Skeletal muscle satellite cell (primary cell): Measurements from ENCODE around the gene HLA-E.
A peak's percentile ranks its signal among the peaks of the same experiment; 100 is the strongest.
"Not testable (repeated sequence)": the region's sequence is repeated elsewhere in the genome, so short reads cannot be mapped to it uniquely, and the experiment has no call there.

ENCODE experiments used
- H3K27me3 ChIP-seq: 2 replicates; pipeline ENCODE4 v1.7.0; 2013; ENCODE audit warnings: low read length; ENCODE audit not compliant: control insufficient read depth, insufficient read depth
- H3K36me3 ChIP-seq: 2 replicates; pipeline ENCODE4 v1.7.0; 2013; ENCODE audit warnings: mild to moderate bottlenecking, control low read depth, low read length; ENCODE audit not compliant: insufficient read depth
- H3K4me1 ChIP-seq: 2 replicates; pipeline ENCODE4 v1.7.0; 2013; ENCODE audit warnings: low read length; ENCODE audit not compliant: control insufficient read depth, insufficient read depth
- H3K4me2 ChIP-seq: 2 replicates; pipeline ENCODE4 v1.7.0; 2013; ENCODE audit warnings: mild to moderate bottlenecking, low read length
- H3K4me3 ChIP-seq: 2 replicates; pipeline ENCODE4 v1.7.0; 2013; ENCODE audit warnings: low read length
- H3K9ac ChIP-seq: 2 replicates; pipeline ENCODE4 v1.7.0; 2013; ENCODE audit warnings: mild to moderate bottlenecking, low read depth, low read length, moderate library complexity
- H3K9me3 ChIP-seq: replicated peaks from 2 replicates; pipeline ENCODE4 v1.7.0; 2013; ENCODE audit warnings: mild to moderate bottlenecking, control low read depth, low read length

Gene HLA-E

DNA sequence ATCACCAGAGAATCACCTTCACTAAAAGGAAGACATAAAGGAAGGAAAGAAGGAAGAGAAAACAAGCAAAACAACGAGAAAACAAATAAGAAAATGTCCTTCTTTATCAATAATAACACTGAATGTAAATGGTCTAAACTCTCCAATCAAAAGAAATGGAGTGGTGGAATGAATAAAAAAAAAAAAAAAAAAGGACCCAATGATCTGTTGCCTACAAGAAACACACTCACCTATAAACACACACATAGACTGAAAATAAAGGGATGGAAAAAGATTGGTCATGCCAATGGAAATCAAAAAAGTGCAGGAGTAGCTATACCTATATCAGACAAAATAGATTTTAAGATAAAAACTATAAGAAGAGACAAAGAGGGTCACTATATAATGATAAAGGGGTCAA is 30.2 kb upstream of the HLA-E start:
- H3K9me3 ChIP-seq, result peaks cover 4% of the 10 kb centered on the region
- H3K27me3 ChIP-seq, result peaks cover 87% of the 10 kb centered on the region

DNA sequence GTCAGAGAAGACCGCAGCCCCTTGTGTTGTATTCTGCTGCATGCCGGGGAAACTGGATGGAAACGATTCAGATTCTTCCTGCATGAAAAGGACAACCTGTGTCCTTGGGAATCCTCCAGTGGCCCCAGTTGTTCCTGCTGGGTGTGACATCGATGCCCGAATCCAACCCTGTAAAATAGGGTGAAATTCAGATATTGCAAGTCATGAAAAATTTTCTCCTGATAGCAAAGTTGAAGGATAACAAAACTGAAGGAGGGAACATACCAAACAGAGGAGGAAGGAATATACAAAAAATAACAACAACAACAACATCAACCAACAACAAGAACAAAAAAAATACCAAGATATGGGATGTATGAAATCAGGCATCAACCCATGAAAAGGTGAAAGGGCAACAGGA is 28.3 kb upstream of the HLA-E start:
- Histone ChIP-seq H3K27me3 (peaks cover 92% of the 10 kb centered on the region), H3K4me2 (no peak overlapping the region), H3K36me3 (no peaks in the 10 kb centered on the region), H3K4me1 (peaks cover 13% of the 10 kb centered on the region), H3K9ac (no peak overlapping the region), H3K4me3 (no peak overlapping the region), H3K9me3 (peaks cover 4% of the 10 kb centered on the region)

More for the DNA sequence above, 30.2 kb upstream of the HLA-E start:
- Histone ChIP-seq H3K4me1 (peaks cover 10% of the 10 kb centered on the region), H3K4me2 (no peak overlapping the region), H3K9ac (no peak overlapping the region), H3K36me3 (no peaks in the 10 kb centered on the region), H3K4me3 (no peak overlapping the region)

DNA sequence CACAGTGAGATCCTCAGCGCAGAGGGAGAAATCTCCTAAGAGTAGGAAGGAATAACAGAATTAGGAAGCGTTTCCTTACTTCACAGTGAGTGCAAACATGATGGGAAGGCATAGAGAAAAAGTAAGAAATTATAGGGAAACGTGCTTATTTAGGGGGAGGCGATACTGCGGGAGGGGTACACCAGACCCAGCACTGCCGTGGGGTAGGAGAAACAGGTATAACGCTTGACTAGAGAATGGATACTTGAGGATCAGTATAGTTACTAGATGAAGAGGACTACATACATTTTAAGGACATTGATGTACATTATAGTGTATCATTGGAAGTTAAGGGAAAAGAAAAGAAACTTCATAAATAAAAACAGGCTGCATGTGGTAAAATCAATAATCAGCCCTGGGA is 26.8 kb upstream of the HLA-E start:
- H3K4me2 ChIP-seq, result no peak overlapping the region
- peaks cover 100% of the 10 kb centered on the region for H3K27me3 ChIP-seq
- H3K4me3 ChIP-seq, result no peak overlapping the region
- H3K4me1 ChIP-seq, result peaks cover 20% of the 10 kb centered on the region
- no peaks in the 10 kb centered on the region for H3K36me3 ChIP-seq
- no peak overlapping the region for H3K9ac ChIP-seq
- H3K9me3 ChIP-seq, result peaks cover 4% of the 10 kb centered on the region

DNA sequence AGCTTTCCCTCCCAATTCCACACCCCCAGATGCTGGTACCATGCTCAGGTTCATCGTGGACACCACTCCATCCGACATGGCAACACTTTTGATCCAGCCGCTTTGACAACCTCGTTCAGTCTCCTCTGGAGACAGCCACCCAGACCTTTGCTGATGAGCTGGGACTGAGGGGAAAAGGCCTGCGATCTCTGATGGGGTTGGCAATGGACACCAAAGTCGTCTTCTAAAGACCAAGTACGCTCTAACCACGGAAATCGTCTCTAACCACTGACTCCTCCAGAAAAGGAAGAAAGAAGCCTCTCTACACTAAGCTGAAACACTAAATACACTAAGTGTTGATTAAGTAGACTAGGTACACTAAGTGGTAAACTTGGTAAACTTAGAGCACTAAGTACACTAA is 26.1 kb upstream of the HLA-E start:
- Histone ChIP-seq H3K36me3 (no peaks in the 10 kb centered on the region), H3K9me3 (peaks cover 4% of the 10 kb centered on the region), H3K4me1 (peaks cover 20% of the 10 kb centered on the region), H3K4me3 (peak overlapping the region; percentile 14), H3K4me2 (peak overlapping the region; percentile 70), H3K9ac (no peak overlapping the region), H3K27me3 (peaks cover 99% of the 10 kb centered on the region)

DNA sequence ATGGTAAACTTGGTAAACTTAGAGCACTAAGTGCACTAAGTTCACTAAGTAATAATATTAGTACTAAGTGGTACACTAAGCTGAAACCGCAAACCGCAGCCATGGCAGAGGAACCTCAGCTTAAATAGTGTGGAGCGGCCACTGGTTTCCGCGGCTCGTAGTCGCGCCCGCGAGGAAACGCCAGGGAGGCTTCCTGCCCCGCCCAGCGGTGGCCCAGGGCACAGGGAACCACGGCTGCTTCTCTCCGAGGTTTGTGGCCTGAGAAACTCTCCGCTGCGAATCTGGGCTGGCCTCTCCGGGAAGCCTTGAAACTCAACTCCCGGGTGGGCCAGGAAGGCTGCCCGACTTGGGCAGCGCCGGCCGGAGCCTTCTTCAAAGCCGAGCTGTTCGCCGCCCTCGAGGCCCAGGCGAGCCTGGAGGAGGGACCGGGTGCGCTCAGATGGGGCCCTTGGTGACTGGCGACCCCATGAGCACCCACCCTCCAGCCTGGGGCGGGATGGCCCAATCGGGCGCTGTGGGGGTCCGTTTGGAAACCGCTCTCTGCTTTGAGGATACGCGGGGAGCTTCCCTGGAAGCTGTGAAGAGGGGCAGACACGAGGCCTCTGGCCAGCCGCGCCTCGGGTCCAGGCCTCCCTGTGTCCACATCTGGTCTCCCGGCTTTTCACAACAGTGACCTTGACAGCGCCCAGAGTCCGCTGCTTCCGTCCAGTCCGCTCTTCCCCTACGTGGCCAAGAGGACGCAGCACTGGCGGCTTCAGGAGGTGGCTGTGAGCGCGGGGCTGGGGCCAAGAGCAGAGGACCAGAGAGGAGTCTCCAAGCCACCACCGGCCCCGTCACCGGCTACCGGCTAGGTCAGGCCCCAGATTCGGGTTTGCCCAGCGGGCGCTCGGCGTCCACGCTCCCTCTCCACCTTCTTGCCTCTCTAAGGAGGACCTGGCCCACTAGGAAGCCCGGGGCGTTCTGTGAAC is 25.4 kb upstream of the HLA-E start:
- Histone ChIP-seq H3K27me3 (peaks cover 95% of the 10 kb centered on the region), H3K9me3 (peaks cover 4% of the 10 kb centered on the region), H3K36me3 (no peaks in the 10 kb centered on the region), H3K4me2 (peak overlapping the region; percentile 70), H3K4me3 (peak overlapping the region; percentile 14), H3K4me1 (peaks cover 20% of the 10 kb centered on the region), H3K9ac (no peak overlapping the region)

DNA sequence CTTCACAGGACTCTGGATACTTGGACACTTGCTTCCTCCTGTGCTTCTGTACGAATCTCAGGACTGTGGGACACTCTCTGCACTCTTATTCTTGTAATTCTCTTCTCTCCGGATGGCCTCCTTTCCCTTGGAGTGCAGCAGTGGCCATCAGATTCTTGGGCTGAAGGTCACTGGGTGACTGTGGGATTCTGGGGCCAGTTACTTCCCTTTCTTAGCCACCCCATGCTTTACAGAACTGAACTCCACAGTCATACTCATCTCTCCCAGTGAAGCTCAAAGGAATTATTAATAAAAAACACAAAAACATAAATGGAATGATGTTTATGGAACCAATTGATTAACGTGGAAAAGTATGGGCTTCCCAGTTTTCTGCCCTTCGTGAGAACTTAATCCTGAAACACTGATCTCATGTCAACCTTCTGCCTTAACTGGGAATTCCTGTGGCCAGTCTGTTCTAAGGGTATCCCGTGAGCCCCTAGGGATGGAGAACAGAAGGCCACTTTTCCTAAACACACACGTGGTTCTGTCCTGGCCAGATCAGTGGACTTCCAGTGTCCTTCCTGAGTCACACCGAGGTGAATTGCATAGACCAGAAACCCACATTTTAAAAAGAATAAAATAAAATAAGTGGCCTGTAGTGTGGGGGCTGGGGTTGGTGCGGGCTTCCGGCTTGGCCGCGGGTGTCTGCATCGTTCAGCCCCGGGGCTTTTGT is 23.6 kb upstream of the HLA-E start:
- H3K4me2 ChIP-seq, result peak overlapping the region; percentile 85
- H3K9ac ChIP-seq, result no peak overlapping the region
- H3K4me1 ChIP-seq, result peaks cover 20% of the 10 kb centered on the region
- H3K4me3 ChIP-seq, result peak overlapping the region; percentile 64
- H3K36me3 ChIP-seq, result no peaks in the 10 kb centered on the region
- H3K9me3 ChIP-seq, result no peaks in the 10 kb centered on the region
- peaks cover 95% of the 10 kb centered on the region for H3K27me3 ChIP-seq

DNA sequence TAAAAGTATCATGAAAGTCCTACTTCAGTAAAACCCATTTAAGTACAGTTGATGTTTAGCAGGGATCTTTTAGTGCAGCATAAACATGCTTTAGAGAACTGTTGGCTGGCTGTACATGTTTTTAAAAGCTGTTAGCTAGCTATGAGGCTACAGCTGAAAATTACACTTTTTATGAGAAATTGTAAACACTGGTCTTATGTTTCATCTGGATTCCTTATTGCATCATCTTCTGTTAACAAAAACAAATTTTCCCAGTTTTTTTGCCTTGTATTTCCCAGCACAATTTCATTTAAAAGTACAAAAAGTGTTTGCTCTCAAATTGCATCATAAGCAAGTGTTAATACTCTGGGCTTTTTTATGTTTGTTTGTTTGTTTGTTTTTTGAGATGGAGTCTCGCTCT is 18.3 kb upstream of the HLA-E start:
- Histone ChIP-seq H3K9me3 (no peaks in the 10 kb centered on the region), H3K4me2 (no peak overlapping the region), H3K4me1 (peaks cover 8% of the 10 kb centered on the region), H3K36me3 (no peaks in the 10 kb centered on the region), H3K27me3 (peaks cover 59% of the 10 kb centered on the region), H3K9ac (no peak overlapping the region), H3K4me3 (no peak overlapping the region)

DNA sequence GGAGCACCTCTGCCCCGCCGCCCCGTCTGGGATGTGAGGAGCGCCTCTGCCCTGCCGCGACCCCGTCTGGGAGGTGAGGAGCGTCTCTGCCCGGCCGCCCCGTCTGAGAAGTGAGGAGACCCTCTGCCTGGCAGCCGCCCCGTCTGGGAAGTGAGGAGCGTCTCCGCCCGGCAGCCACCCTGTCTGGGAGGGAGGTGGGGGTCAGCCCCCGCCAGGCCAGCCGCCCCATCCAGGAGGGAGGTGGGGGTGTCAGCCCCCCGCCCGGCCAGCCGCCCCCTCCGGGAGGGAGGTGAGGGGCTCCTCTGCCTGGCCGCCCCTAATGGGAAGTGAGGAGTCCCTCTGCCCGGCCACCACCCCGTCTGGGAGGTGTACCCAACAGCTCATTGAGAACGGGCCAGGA is 14.2 kb upstream of the HLA-E start:
- H3K27me3 ChIP-seq, result peaks cover 51% of the 10 kb centered on the region
- not testable (repeated sequence) for H3K4me1 ChIP-seq, H3K9ac ChIP-seq, H3K4me3 ChIP-seq, H3K36me3 ChIP-seq, H3K9me3 ChIP-seq, H3K4me2 ChIP-seq

DNA sequence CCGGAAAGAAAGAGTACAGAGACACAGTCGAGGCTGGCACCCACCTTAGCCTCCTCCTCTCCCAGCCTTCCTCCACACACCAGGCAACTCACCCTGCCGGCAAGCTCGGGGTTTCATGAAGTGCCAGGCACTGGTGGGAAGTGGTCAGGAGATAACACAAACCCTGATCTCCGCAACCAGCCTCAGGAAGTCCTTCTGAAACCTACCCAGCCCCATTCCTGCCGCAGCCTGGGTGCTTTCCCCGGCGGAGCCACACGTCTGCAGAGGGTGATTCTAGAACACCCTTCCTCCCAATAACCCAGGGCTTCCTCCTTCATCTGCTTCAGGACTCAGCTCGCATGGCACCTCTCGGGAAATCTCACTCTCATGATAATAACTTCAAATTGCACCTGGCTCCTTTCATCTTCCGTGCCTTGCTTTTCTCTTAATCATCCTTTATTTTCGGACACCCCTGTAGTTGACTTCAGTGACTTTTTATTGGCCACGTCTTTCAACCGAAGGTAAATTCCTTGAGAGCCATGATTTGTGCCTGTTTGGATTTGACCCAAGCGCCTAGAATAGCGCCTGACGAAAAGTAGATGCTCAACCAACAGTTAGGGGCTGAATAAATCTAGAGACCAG is 8.7 kb upstream of the HLA-E start:
- Histone ChIP-seq H3K9ac (no peak overlapping the region), H3K27me3 (peaks cover 56% of the 10 kb centered on the region), H3K4me3 (no peak overlapping the region), H3K9me3 (no peaks in the 10 kb centered on the region), H3K4me2 (peak overlapping the region; percentile 6), H3K4me1 (peaks cover 5% of the 10 kb centered on the region), H3K36me3 (no peaks in the 10 kb centered on the region)

DNA sequence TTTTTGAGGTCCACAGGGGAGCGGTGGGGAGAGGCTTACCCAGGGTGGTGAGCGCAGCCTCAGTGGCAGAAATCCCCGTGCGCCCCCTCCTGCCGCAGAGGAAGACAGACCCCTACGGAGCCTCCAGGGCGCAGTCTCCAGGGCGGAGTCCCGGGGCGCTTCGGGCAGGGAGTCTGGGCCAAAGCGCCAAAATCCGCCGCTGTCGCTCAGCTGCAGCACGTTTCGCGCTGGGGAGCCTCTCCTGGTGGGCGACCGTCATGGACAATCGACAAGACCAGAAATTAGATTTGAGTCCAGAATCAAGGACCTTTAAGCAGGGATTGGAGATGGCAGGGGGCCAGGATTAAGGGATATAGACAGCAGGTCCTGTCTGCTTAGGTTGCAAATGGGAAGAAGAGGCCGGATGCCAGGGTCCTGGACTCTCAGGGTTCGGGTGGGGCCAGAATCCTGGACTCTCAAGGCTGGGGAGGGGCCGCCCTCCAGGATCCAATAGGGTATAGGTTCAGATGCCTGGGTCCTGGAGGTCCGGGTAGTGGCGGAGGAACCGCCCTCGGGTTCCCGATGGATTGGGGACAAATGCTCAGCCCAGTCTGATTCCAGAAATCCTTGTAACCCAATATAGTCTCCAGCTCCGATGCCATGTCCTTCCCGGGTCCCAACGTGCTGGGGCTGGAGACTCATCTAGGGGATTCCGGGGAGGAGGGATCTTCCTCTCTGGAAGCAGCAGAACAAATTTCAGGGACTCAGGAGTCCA is 7.9 kb upstream of the HLA-E start:
- no peak overlapping the region for H3K9ac ChIP-seq
- H3K4me3 ChIP-seq, result peak overlapping the region; percentile 33

More for the DNA sequence above, 7.9 kb upstream of the HLA-E start:
- H3K4me2 ChIP-seq, result peak overlapping the region; percentile 58
- no peaks in the 10 kb centered on the region for H3K9me3 ChIP-seq
- peaks cover 56% of the 10 kb centered on the region for H3K27me3 ChIP-seq
- peaks cover 5% of the 10 kb centered on the region for H3K4me1 ChIP-seq
- no peaks in the 10 kb centered on the region for H3K36me3 ChIP-seq
